H1 (cell line): Measurements from ENCODE around the gene BARHL2. TPM values are rescaled to one million over a fixed set of nuclear protein-coding genes. Genes with fewer than 3 reads are reported as not detected.

ENCODE experiments used
- BACH1 ChIP-seq: IDR thresholded peaks from 2 replicates; pipeline ENCODE4 v1.6.1; 2012; ENCODE audit warnings: low read length, improper control_type of control experiment
- CEBPB ChIP-seq: IDR thresholded peaks from 2 replicates; pipeline ENCODE4 v1.6.1; 2012; ENCODE audit warnings: low read depth, low read length
- CHD2 ChIP-seq: IDR thresholded peaks from 2 replicates; pipeline ENCODE4 v1.6.1; 2012; ENCODE audit warnings: low read length, improper control_type of control experiment
- CTBP2 ChIP-seq: IDR thresholded peaks from 2 replicates; pipeline ENCODE4 v1.7.0; 2011; ENCODE audit warnings: borderline replicate concordance, mild to moderate bottlenecking, moderate library complexity, mixed read lengths, low read length; ENCODE audit not compliant: insufficient read depth, insufficient read length
- EGR1 ChIP-seq: IDR thresholded peaks from 2 replicates; pipeline ENCODE4 v1.6.1; 2011; ENCODE audit warnings: low read depth, low read length, borderline replicate concordance
- EP300 ChIP-seq, 2 experiments: IDR thresholded peaks; 1 replicate in 1 of 2; 2 replicates in 1 of 2; pipeline ENCODE4 v1.6.1; 2011 to 2012; ENCODE audit warnings: low read depth in 2 of 2, low read length in 2 of 2, mild to moderate bottlenecking in 2 of 2, borderline replicate concordance in 1 of 2, inconsistent platforms in 1 of 2, moderate library complexity in 1 of 2
- GTF2F1 ChIP-seq: IDR thresholded peaks from 2 replicates; pipeline ENCODE4 v1.6.1; 2012; ENCODE audit warnings: low read depth, low read length, improper control_type of control experiment, borderline replicate concordance
- KDM4A ChIP-seq: IDR thresholded peaks from one replicate; pipeline ENCODE4 v1.7.1; 2012; ENCODE audit warnings: low read depth, mild to moderate bottlenecking, moderate library complexity, low read length, inconsistent platforms; ENCODE audit not compliant: severe bottlenecking
- KDM5A ChIP-seq: fragments of 200-600 bp; IDR thresholded peaks from 2 replicates; pipeline ENCODE4 v1.7.1; 2012; ENCODE audit warnings: mild to moderate bottlenecking, low read length, inconsistent platforms, mixed read lengths
- NANOG ChIP-seq: IDR thresholded peaks from 2 replicates; pipeline ENCODE4 v1.6.1; 2011; ENCODE audit warnings: low read length, low read depth, mild to moderate bottlenecking, inconsistent platforms; ENCODE audit not compliant: insufficient read depth, poor library complexity, severe bottlenecking
- RBBP5 ChIP-seq: IDR thresholded peaks from 2 replicates; pipeline ENCODE4 v1.7.1; 2012; ENCODE audit warnings: low read depth, mild to moderate bottlenecking, inconsistent platforms, low read length, moderate library complexity, borderline replicate concordance
- RNF2 ChIP-seq: fragments of 200-900, 300-1000 bp; sonication (generic); IDR thresholded peaks from 2 replicates; pipeline ENCODE4 v1.7.1; 2016; ENCODE audit warnings: borderline replicate concordance, low read depth, mild to moderate bottlenecking, antibody characterized with exemption, low read length; ENCODE audit not compliant: poor library complexity, severe bottlenecking; ENCODE audit errors: missing control alignments
- RXRA ChIP-seq: IDR thresholded peaks from 2 replicates; pipeline ENCODE4 v1.6.1; 2011; ENCODE audit warnings: low read depth, mild to moderate bottlenecking, low read length, moderate library complexity; ENCODE audit not compliant: insufficient read depth
- SIX5 ChIP-seq: IDR thresholded peaks from 2 replicates; pipeline ENCODE4 v1.6.1; 2011; ENCODE audit warnings: mild to moderate bottlenecking, low read depth, low read length
- SP1 ChIP-seq: IDR thresholded peaks from 2 replicates; pipeline ENCODE4 v1.6.1; 2011; ENCODE audit warnings: low read depth, low read length
- SP4 ChIP-seq: IDR thresholded peaks from 2 replicates; pipeline ENCODE4 v1.6.1; 2012; ENCODE audit warnings: low read length, inconsistent platforms
- TAF7 ChIP-seq: optimal IDR thresholded peaks from 2 replicates; pipeline ENCODE3; 2011; ENCODE audit warnings: low read depth, mild to moderate bottlenecking, inconsistent platforms, low read length, moderate library complexity, borderline replicate concordance
- TBP ChIP-seq: IDR thresholded peaks from 2 replicates; pipeline ENCODE4 v1.6.1; 2011; ENCODE audit warnings: low read depth, low read length, improper control_type of control experiment
- TEAD4 ChIP-seq: IDR thresholded peaks from 2 replicates; pipeline ENCODE4 v1.6.1; 2012; ENCODE audit warnings: low read depth, low read length, inconsistent platforms, mixed read lengths
- ZNF274 ChIP-seq: IDR thresholded peaks from 2 replicates; pipeline ENCODE4 v1.7.0; 2012; ENCODE audit warnings: low read length, borderline replicate concordance; ENCODE audit errors: extremely low read depth
- polyA plus RNA-seq, 7 experiments: library from polyadenylated mRNA; depleted of rRNA in 3 of 7; stranded (reverse) in 5 of 7; unstranded in 2 of 7; fragments of >200 nt in 5 of 7; fragments of 200-250 nt in 2 of 7; gene quantifications; 1 replicate in 5 of 7; 2 replicates in 1 of 7; 4 replicates in 1 of 7; pipeline versions ENCODE4 v1.2.1 to v1.2.3, GENCODE V29; 2011 to 2013; ENCODE audit warnings: missing spikeins in 2 of 7, mixed read lengths in 2 of 7
- total RNA-seq: library from RNA; stranded (reverse); fragmentation: NEBNext Ultra II Directional; extraction: Animal tissue kit (Norgen Biotek cat#: 25700); gene quantifications from 2 replicates; pipeline ENCODE4 v1.2.1, GENCODE V29; 2021
- TF ChIP-seq, protein P1 (sequence below), 3 experiments: IDR thresholded peaks; 1 replicate in 2 of 3; 2 replicates in 1 of 3; pipeline versions ENCODE4 v1.5.1 to v1.6.1; 2011; ENCODE audit warnings: low read length in 3 of 3, mild to moderate bottlenecking in 3 of 3, inconsistent platforms in 2 of 3, low read depth in 1 of 3, moderate library complexity in 1 of 3; ENCODE audit not compliant: insufficient read depth in 1 of 3; ENCODE audit errors: control extremely low read depth in 1 of 3

The BARHL2 gene
- total and polyA plus RNA-seq, 2 of the 8 experiments (the other 6 are each of a cell fraction or from before 2014, with no cell fraction given) = 0.15 TPM; not detected in 1

DNA sequence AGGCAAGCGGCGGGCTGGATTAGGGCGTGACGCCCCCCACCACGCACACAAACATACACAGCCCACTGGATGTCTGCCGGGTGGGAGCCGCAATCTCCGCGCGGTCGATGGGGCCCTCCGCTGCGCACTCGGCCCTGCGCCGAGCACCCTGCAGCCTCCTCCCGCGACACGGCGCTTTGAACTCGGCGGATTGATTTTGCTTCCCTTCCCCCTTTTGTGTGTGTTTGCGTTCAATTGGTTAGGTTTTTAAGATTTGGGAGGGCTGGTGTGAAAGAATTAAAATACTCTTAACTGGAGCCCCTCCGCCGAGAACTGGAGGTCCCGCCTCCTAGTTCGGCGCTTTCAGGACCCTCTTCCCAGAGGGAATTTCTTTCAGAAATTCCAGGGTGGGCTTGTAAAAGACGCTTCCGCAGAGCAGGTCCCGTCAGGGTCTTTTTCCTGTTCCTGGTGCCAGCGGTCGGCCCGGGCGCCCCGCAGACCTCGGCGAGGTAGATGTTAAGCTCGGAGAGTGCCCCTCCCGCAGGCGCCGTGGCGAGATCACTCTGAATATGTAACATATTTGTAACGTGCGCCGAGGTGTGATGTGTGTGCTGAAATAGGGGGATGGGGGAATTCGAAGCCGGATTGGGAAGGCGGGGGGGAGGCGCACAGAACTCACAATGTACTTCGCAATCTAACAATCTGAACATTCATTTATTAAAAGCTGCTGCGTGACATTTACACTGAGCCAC is 8.0 kb upstream of the BARHL2 start (continued):
- TF ChIP-seq, protein P1, sequence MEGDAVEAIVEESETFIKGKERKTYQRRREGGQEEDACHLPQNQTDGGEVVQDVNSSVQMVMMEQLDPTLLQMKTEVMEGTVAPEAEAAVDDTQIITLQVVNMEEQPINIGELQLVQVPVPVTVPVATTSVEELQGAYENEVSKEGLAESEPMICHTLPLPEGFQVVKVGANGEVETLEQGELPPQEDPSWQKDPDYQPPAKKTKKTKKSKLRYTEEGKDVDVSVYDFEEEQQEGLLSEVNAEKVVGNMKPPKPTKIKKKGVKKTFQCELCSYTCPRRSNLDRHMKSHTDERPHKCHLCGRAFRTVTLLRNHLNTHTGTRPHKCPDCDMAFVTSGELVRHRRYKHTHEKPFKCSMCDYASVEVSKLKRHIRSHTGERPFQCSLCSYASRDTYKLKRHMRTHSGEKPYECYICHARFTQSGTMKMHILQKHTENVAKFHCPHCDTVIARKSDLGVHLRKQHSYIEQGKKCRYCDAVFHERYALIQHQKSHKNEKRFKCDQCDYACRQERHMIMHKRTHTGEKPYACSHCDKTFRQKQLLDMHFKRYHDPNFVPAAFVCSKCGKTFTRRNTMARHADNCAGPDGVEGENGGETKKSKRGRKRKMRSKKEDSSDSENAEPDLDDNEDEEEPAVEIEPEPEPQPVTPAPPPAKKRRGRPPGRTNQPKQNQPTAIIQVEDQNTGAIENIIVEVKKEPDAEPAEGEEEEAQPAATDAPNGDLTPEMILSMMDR (IDR thresholded peaks at IDR 0.05; ENCODE audit: control extremely low read depth in 1 of 3, insufficient read depth in 1 of 3, low read depth in 1 of 3, low read length in 3 of 3) = no peak
- TF ChIP-seq RXRA (no peak), TAF7 (no peak), SP4 (no peak), EP300 (IDR thresholded peaks at IDR 0.05; ENCODE audit: borderline replicate concordance in 1 of 2, low read depth in 2 of 2, low read length in 2 of 2) (no peak), KDM4A (peak; percentile 26), SIX5 (no peak), BACH1 (no peak), TEAD4 (0 out of 2 replicates have a peak, but pooled peaks have one; percentile 9), EGR1 (no peak), KDM5A (no peak), NANOG (no peak), GTF2F1 (no peak), CEBPB (no peak), CHD2 (peak; percentile 50; the same call in 1 of the 2 replicates), TBP (no peak), ZNF274 (no peak), RNF2 (peak; percentile 17), SP1 (no peak), RBBP5 (no peak), CTBP2 (no peak)
